ENCODE results near the gene GPLD1.
"Not testable (repeated sequence)": the region's sequence is repeated elsewhere in the genome, so short reads cannot be mapped to it uniquely, and the experiment has no call there.

The GPLD1 gene, protein sequence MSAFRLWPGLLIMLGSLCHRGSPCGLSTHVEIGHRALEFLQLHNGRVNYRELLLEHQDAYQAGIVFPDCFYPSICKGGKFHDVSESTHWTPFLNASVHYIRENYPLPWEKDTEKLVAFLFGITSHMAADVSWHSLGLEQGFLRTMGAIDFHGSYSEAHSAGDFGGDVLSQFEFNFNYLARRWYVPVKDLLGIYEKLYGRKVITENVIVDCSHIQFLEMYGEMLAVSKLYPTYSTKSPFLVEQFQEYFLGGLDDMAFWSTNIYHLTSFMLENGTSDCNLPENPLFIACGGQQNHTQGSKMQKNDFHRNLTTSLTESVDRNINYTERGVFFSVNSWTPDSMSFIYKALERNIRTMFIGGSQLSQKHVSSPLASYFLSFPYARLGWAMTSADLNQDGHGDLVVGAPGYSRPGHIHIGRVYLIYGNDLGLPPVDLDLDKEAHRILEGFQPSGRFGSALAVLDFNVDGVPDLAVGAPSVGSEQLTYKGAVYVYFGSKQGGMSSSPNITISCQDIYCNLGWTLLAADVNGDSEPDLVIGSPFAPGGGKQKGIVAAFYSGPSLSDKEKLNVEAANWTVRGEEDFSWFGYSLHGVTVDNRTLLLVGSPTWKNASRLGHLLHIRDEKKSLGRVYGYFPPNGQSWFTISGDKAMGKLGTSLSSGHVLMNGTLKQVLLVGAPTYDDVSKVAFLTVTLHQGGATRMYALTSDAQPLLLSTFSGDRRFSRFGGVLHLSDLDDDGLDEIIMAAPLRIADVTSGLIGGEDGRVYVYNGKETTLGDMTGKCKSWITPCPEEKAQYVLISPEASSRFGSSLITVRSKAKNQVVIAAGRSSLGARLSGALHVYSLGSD

DNA sequence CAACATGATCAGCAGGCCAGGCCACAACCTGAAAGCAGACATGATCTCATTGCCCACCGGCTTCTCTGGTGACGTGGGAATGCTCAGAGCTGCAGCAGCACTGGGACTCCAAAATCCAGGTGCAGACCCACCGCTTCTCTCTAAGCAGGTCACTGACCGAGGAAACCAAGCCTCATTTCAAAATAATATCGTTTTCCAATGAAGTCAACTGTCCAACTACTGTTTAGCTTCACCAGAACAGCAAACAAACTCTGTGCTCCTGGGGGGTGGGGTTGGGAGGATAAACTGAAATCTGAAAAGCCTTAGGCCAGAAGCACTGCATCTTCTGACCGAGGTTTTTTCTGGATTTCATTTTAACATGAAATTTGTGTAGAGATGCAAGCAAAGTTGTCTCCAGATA is at the start of gene GPLD1:
GPLD1 (minus strand) TSS at position 109 of the 400 bp plus-strand sequence; CDS start at position 42, 67 bp downstream.
- no peak for DNase-seq

GRCh38 chr6:24537771-24538385 is 48.5 kb upstream of the GPLD1 start:
- DNase-seq: no peak

DNA sequence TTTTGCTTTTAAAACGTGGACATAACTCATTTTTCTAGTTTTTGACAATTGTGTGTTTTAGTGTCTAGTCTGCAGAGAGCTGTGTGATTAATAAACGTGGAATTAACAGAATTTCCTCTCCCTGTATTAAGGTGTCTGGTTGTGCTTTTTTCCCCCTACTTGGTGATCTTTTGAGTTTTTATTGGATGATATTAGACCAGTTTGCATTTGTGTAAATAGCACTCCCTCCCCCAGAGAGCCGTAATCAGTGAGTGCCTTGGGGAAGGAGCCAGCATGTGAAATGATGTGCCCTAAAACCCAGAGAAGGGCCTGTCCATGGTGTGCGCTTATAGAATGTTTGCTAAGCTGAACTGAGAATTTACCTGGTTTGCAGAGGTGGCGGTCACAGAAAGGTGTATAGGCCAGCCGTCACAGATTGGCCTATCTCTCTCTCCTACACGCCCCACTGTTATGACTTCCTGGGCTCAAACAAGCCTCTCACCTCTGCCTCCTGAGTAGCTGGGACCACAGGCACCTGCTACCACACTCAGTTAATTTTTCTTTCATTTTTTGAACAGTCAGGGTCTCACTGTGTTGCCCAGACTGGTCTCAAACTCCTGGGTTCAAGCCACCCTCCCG is 47.8 kb upstream of the GPLD1 start:
- DNase-seq: peak in 2 of 3 experiments; percentile 2 to 18

GRCh38 chr6:24536466-24536865 is 47.1 kb upstream of the GPLD1 start:
- peak in 2 of 3 experiments; percentile 7 to 45 for DNase-seq

DNA sequence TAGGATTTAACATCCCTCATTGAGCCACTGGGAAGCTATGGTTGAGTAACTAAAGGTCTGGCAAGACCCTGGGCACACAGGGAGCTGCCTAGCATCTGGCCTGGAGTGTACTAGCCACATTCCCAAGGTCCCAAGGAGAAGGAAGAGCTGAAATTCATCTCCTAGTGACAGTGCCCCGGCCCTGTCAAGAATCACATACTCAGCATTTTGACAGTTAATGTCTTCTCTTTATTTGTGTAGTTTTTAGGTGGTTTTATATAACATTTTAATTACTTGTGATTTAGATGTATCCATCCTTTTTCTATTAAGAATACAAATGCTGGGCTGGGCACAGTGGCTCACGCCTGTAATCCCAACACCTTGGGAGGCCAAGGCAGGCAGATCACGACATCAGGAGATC is 45.8 kb upstream of the GPLD1 start:
- no peak for DNase-seq

DNA sequence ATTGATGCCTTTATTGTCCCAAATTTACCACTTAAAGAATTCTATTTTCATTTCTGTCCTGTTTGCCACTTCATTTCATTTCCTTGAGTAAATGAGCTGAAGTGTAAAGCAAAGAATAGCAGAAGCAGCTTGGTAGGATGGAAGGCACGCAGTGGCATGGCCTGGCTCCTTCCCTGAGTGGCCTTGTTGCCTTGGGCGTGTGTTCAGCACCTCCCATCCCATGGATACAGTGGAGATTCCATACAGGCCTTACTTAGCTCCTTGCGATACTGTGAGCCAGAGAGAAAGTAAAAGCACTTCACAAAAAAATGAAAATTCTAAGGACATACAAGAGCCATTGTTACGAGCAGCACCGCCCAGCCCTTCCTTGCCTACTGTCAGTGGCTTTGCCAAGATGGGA is 45.0 kb upstream of the GPLD1 start:
- DNase-seq: no peak

GRCh38 chr6:24529985-24530384 is 40.6 kb upstream of the GPLD1 start:
- DNase-seq: no peak

GRCh38 chr6:24524805-24525204 is 35.4 kb upstream of the GPLD1 start:
- DNase-seq: peak; percentile 22 to 68 (median 50)

- DNase-seq: no peak
These were observed 35.0 kb upstream of the GPLD1 start for GRCh38 chr6:24524329-24524728.

GRCh38 chr6:24522228-24523176 is 33.1 kb upstream of the GPLD1 start:
- peak; percentile 70 to 92 (median 90) for DNase-seq

- no peak for DNase-seq
These were observed 31.7 kb upstream of the GPLD1 start for GRCh38 chr6:24520929-24521546.

- no peak for DNase-seq
These were observed 28.5 kb upstream of the GPLD1 start for GRCh38 chr6:24517659-24518543.

GRCh38 chr6:24513602-24514001 is 24.2 kb upstream of the GPLD1 start:
- no peak for DNase-seq

GRCh38 chr6:24511976-24512375 is 22.6 kb upstream of the GPLD1 start:
- not testable (repeated sequence) for DNase-seq

- DNase-seq: no peak
These were observed 17.6 kb upstream of the GPLD1 start for GRCh38 chr6:24506814-24507520.

GRCh38 chr6:24504649-24505586 is 15.5 kb upstream of the GPLD1 start:
- DNase-seq: no peak

GRCh38 chr6:24504287-24504648 is 14.9 kb upstream of the GPLD1 start:
- no peak for DNase-seq

- DNase-seq: no peak
These were observed 12.5 kb upstream of the GPLD1 start for GRCh38 chr6:24501914-24502313.

All from NCI-H1417 (cell line).